HL-60/S4 treated with retinoic acid at 250 ng/mL for 4 days and 3 days (cell line): ENCODE data around the gene KRT17.
"Not testable (repeated sequence)": the region's sequence is repeated elsewhere in the genome, so short reads cannot be mapped to it uniquely, and the experiment has no call there.

Source experiments
- in situ Hi-C: fragments of 300-500 bp; cut with MboI; formaldehyde crosslinking; loops from 2 replicates; pipeline ENCODE4 v1.7.0; 2022; ENCODE audit warnings: low sequenced_read_pairs

Gene KRT17

DNA sequence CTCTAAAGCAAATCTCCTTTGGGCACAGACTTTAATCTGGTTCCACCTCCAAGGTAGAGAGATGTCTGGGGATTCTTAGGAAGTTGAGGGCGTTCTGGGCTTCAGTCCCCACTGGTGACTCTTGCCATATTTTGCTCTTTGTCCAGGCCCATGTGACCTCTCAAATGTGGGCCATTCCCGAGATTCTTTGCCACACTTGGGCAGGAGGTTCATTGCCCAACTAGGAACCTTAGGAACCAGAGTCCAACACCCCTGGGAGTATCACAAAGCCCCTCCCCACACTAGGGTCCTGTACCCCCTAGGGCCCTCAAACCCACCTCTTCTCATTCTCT is 44.2 kb downstream of the KRT17 start:
- in situ Hi-C loops: no loop called here

DNA sequence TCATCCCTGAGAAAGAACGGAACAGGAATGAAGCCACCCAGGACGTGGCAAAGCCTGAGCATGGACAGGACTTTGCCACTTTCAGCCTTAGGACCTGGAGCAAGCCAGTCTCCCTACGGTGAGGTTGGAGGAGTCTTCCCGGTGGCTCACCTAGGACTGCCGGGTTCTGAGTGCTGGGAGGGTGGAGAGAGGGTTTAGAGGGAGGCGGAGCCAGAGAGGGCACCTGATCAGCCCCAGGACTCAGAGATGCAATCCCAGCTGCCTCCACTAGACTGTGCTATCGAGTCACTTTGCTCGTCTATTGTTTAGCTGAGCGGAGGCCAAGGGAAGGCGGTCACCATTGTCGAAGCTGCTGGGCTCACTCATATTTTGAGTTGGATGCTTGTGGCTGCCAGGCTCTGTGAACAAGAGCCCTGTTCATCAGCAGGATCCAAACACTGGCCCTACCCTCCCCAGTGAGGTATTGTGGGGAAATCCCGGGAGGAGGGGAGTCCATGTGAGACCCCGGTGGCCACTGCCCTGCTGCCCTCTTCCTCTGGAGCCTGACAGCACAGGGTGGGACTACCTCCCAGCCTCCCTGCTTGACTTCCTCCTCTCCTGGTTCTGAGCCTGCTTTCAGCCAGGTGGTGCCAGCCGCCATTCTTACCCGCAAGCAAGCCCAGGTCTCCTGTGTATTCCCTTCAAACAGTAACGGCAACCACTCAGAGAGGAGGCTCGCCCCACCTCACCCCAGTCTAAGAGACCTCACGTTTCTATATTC is 44.7 kb downstream of the KRT17 start:
- in situ Hi-C loops: no loop called here

DNA sequence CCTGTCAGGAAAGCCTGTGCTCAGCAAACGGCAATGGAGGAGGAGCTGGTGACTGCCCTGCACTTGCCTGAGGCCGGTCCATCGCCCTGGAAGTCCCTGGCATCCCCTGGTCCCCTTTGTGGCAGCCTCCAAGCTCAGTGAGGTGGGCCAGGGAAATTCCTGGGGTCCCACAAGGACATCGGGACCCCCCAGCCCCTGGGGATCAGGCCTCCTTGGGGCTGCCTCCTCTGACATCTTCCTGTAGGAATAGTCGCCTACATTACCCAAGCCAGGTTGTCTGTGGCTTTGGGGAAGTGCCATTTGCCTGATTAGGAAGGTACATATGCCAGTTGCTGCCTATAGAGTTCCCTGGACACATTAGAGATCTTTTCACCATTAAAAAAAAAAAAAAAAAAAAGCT is 45.4 kb downstream of the KRT17 start:
- in situ Hi-C loops: no loop called here

DNA sequence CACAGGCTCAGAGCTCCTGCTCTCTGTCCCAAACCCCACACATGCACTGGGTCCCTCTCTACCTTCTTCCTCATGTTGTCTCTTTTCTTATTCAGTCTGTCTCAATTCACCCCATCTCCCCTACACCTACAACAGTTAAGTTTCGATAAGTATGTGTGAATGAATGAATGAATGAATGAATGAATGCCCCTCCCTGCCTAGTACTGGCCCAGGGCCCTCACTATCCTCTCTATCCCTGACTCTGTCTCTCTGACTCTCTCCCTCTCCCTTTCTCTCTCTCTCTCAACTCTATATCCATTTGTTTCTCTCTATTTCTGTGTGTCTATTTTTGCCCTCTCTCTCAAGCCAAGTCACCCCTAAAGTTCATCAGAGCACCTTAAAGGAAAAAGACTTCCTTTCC is 45.8 kb downstream of the KRT17 start:
- in situ Hi-C loops: no loop called here

DNA sequence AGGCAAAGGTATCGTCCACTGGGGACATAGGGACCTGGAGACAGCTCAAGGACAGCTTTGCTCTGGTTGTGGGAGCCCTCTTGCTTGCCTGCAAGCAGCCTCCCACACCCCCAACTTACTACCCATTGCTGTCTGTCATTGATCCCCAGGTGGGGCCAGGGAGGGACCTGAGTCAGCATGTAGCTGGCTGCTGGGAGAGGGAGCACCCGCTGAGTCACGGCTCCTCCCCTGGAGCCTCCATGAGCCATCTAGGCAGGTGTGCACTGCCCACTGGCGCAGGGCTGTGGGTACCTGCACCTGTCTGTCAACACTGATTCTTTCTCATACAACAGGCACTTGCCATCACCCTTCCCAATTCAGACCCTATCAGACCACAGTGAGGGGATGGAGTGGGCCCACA is 47.6 kb downstream of the KRT17 start:
- in situ Hi-C loops: not testable (repeated sequence)

DNA sequence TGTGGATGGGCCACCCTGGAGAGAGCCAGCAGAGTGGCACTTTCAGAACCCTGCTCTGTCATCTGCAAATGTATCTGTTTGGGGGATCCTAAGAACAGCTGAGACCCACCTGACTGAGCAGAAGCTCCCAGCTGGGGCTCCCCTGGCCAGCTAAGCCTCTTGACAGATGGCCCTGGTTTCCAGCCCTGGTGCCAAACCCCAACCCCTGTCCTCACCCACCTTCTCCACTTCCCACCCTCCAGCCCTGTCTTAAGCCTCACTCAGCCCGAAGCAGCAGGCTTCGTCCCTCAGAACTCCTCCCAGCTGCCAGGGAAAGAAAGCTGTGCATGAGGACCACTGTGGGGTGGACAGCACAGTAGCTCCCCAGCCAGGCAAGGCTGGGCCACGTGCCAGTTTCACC is 49.0 kb downstream of the KRT17 start:
- in situ Hi-C loops: no loop called here

DNA sequence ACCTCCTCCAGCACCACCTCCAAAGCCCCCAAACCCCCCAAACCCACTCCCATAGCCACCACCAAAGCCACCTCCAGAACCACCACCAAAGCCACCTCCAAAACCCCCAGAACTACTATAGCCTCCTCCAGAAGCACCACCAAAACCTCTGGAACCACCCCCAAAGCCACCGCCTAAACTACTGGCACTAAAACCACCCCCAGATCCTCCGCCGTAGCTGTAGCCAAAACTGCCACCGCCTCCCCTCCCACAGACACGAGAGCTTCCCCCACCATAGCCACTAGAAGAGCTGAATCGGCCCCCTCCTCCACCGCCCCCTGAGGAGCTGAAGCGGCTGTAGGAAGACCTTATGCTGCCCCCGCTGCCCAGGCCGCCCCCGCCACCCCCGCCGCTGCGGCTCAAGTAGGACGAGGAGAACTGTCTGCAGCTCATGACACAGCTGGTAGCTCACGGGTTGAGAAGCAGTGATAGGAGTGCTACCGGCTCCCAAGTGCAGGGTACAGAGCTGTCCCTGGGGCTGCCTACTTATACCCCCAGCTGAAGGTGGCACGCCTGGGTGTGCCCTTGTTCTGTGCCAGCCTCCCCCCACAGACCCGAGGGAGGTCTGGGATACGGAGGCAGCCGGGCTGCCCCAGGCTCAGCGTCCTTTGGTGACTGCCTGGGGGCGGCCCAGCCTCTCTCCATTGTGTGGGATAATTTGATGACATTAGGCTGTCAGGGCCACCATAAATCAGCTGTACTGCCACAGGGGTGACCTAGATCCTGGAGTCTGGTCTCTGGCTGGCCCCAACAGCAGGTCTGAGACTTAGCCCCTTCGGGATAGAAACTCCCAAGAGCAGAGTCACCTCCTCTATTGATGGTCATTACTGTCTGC is 52.6 kb downstream of the KRT17 start, which contains the start of gene KRT9:
Gene KRT9, minus strand, starts transcription at position 499 of the 874 bp plus-strand sequence. Its CDS starts 67 bp downstream, at position 432.
- in situ Hi-C loops: no loop called here
